Measurements from ENCODE around the gene AARS2. TPM values are rescaled to one million over a fixed set of nuclear protein-coding genes. Genes with fewer than 3 reads are reported as not detected.

Gene AARS2
- total and polyA plus RNA-seq, 2 of the 8 experiments (the other 6 are each of a cell fraction or from before 2014, with no cell fraction given) = 8.6 to 20.4 TPM

DNA sequence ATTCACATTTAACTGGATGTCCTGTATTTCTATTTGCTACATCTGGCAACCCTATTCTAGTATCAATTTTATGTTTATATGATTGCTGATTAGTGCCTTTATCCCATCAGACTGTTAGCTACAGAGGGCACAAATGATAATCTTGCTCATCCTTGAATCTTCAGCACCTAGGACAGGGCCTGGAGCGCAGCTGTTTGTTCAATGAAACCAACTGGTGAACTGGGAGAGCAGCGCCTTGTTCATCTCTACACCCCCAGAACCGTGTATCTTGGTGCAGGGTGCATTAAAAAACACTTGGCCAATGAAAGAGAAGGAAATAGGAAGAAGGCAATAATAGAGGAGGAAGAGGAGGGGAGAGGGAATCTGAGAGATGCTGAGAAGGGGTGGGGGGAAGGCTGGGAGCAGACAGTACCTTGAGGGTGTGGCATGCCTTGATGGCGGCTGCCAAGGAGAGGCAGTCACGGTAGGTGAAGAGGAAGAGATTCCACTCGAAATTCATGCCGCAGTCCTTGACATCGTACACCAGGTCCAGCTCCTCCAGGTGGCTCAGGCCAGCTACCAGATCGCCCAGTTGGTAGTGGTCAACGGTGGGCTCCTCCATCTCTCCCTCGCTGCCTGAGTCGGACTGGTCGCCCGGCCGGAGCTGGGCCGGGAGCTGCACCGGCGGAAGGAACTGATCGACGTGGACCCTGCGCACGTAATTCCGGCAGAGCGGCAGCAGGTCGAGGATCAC, 27.4 kb downstream of the AARS2 start (continued):
- TF ChIP-seq SIRT6 (IDR thresholded peaks at IDR 0.05; ENCODE audit: low read length) (no peak), POLR2A (IDR thresholded peaks at IDR 0.05; ENCODE audit: control extremely low read depth in 1 of 2, low read depth in 2 of 2, low read length in 2 of 2) (no peak)
